ENCODE results near the gene EIF2S1. TPM values are rescaled to one million over a fixed set of nuclear protein-coding genes. Genes with fewer than 3 reads are reported as not detected.

Gene EIF2S1
- polyA plus RNA-seq, 1 donor from 2014 or later, result 108 TPM

DNA sequence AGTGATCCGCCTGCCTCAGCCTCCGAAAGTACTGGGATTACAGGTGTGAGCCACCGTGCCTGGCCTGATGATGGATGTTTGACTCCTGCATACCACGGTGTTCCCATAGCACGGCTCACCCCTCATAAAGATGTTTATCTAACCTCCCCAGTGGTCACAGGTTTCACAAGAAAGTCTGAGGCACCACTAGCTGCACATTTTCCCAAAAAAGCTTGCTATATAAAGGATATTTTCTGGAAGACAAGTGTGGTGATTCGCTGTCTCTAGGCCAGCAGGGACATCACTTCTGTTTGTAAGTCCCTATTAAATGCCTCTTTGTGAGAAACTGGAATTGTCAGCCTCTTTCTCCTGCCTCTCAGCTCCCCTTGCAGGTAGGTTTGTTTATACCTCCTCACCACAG, 33.6 kb downstream of the EIF2S1 start:
- no peaks in the 10 kb centered on the region for H4K20me1 ChIP-seq (ENCODE audit: insufficient read depth)
- no peaks in the 10 kb centered on the region for H3K36me3 ChIP-seq (ENCODE audit: insufficient read depth, low read length)
- TF ChIP-seq, protein P1, sequence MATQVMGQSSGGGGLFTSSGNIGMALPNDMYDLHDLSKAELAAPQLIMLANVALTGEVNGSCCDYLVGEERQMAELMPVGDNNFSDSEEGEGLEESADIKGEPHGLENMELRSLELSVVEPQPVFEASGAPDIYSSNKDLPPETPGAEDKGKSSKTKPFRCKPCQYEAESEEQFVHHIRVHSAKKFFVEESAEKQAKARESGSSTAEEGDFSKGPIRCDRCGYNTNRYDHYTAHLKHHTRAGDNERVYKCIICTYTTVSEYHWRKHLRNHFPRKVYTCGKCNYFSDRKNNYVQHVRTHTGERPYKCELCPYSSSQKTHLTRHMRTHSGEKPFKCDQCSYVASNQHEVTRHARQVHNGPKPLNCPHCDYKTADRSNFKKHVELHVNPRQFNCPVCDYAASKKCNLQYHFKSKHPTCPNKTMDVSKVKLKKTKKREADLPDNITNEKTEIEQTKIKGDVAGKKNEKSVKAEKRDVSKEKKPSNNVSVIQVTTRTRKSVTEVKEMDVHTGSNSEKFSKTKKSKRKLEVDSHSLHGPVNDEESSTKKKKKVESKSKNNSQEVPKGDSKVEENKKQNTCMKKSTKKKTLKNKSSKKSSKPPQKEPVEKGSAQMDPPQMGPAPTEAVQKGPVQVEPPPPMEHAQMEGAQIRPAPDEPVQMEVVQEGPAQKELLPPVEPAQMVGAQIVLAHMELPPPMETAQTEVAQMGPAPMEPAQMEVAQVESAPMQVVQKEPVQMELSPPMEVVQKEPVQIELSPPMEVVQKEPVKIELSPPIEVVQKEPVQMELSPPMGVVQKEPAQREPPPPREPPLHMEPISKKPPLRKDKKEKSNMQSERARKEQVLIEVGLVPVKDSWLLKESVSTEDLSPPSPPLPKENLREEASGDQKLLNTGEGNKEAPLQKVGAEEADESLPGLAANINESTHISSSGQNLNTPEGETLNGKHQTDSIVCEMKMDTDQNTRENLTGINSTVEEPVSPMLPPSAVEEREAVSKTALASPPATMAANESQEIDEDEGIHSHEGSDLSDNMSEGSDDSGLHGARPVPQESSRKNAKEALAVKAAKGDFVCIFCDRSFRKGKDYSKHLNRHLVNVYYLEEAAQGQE (IDR thresholded peaks at IDR 0.05; ENCODE audit: borderline replicate concordance), result no peak
- TF ChIP-seq EZH2 (IDR thresholded peaks at IDR 0.05; ENCODE audit: borderline replicate concordance, insufficient read depth, low read length, poor library complexity, severe bottlenecking), result no peak
- TF ChIP-seq, protein P2, sequence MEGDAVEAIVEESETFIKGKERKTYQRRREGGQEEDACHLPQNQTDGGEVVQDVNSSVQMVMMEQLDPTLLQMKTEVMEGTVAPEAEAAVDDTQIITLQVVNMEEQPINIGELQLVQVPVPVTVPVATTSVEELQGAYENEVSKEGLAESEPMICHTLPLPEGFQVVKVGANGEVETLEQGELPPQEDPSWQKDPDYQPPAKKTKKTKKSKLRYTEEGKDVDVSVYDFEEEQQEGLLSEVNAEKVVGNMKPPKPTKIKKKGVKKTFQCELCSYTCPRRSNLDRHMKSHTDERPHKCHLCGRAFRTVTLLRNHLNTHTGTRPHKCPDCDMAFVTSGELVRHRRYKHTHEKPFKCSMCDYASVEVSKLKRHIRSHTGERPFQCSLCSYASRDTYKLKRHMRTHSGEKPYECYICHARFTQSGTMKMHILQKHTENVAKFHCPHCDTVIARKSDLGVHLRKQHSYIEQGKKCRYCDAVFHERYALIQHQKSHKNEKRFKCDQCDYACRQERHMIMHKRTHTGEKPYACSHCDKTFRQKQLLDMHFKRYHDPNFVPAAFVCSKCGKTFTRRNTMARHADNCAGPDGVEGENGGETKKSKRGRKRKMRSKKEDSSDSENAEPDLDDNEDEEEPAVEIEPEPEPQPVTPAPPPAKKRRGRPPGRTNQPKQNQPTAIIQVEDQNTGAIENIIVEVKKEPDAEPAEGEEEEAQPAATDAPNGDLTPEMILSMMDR (IDR thresholded peaks at IDR 0.05; ENCODE audit: poor library complexity, severe bottlenecking), result no peak
- TF ChIP-seq TAF1 (IDR thresholded peaks at IDR 0.05; ENCODE audit: low read depth), result no peak
- no peak for TF ChIP-seq RAD21 (conservative IDR thresholded peaks at IDR 0.05)
- no peak for TF ChIP-seq SMC3 (conservative IDR thresholded peaks at IDR 0.05; ENCODE audit: poor library complexity)
- TF ChIP-seq MXI1 (conservative IDR thresholded peaks at IDR 0.05; ENCODE audit: poor library complexity, severe bottlenecking), result no peak
- TF ChIP-seq POLR2AphosphoS5 (IDR thresholded peaks at IDR 0.05), result no peak
- TF ChIP-seq EP300 (conservative IDR thresholded peaks at IDR 0.05; ENCODE audit: poor library complexity, severe bottlenecking), result no peak
- H3K4me3 ChIP-seq (ENCODE audit: low read length), result no peak overlapping the region
- H3K9me3 ChIP-seq (ENCODE audit: low read length), result no peaks in the 10 kb centered on the region
- H3K9ac ChIP-seq (ENCODE audit: low read length), result no peak overlapping the region
- no peak overlapping the region for H2AFZ ChIP-seq (ENCODE audit: low read depth, low read length)
- H3K9me2 ChIP-seq (ENCODE audit: insufficient read depth, low read length), result no peaks in the 10 kb centered on the region
- H3K27ac ChIP-seq (ENCODE audit: low read length), result no peak overlapping the region
- no peaks in the 10 kb centered on the region for H3F3A ChIP-seq (ENCODE audit: insufficient read depth, low read length, poor library complexity, severe bottlenecking)
- H3K79me2 ChIP-seq (replicated peaks; ENCODE audit: insufficient read depth, low read length), result no peaks in the 10 kb centered on the region
- H3K27me3 ChIP-seq (ENCODE audit: insufficient read depth, low read depth, low read length), result no peaks in the 10 kb centered on the region
- H3K4me2 ChIP-seq (ENCODE audit: low read length), result no peak overlapping the region

DNA sequence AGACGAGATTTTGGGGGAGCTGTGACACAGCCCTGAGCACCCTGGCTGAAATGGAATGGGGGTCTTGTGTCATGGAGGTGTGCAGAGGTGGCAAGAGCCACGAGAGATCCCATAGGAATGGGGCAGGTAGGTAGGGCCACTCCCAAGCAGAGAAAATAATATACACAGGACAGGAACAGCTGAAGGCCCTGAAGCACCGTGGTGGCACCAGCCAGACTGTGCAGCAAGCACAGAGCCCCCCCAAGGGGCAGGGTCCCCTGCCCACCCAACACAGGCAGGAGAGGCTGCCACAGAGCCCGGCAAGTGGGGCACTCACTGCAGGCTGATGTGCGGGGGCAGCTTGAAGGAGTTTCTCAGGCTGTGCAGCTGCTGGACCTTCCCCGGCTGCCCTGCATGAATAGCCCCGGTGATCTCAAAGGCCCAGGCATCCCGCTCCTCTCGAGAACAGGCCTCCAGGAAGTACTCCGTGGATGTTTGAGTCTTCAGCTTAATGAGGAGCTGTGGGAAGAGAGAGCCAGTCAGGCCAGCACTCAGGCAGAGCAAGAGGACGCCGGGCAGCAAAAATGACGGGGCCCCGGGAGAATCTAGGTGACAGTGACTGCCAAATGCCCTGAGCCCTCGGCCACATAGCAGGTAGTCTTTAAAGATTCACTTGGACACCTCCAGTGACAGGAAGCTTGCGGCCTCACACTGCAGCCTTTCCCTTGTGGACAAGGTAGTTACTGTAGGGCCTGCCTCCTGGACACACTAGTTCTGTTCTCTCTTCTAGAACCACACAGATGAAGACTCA, 35.2 kb downstream of the EIF2S1 start:
- Histone ChIP-seq H3K4me3 (ENCODE audit: low read length) (no peak overlapping the region), H3K9me3 (ENCODE audit: low read length) (no peaks in the 10 kb centered on the region), H3K9ac (ENCODE audit: low read length) (no peak overlapping the region), H3K9me2 (ENCODE audit: insufficient read depth, low read length) (no peaks in the 10 kb centered on the region), H3K4me2 (ENCODE audit: low read length) (no peak overlapping the region), H3K36me3 (ENCODE audit: insufficient read depth, low read length) (no peaks in the 10 kb centered on the region), H4K20me1 (ENCODE audit: insufficient read depth) (no peaks in the 10 kb centered on the region), H3K79me2 (replicated peaks; ENCODE audit: insufficient read depth, low read length) (no peaks in the 10 kb centered on the region), H2AFZ (ENCODE audit: low read depth, low read length) (no peak overlapping the region), H3F3A (ENCODE audit: insufficient read depth, low read length, poor library complexity, severe bottlenecking) (no peaks in the 10 kb centered on the region), H3K27me3 (ENCODE audit: insufficient read depth, low read depth, low read length) (no peaks in the 10 kb centered on the region), H3K27ac (ENCODE audit: low read length) (no peak overlapping the region)
- TF ChIP-seq, protein P1 (IDR thresholded peaks at IDR 0.05; ENCODE audit: borderline replicate concordance), result no peak
- TF ChIP-seq TAF1 (IDR thresholded peaks at IDR 0.05; ENCODE audit: low read depth) (no peak), EP300 (conservative IDR thresholded peaks at IDR 0.05; ENCODE audit: poor library complexity, severe bottlenecking) (no peak), MXI1 (conservative IDR thresholded peaks at IDR 0.05; ENCODE audit: poor library complexity, severe bottlenecking) (no peak), RAD21 (conservative IDR thresholded peaks at IDR 0.05) (no peak), SMC3 (conservative IDR thresholded peaks at IDR 0.05; ENCODE audit: poor library complexity) (no peak), POLR2AphosphoS5 (IDR thresholded peaks at IDR 0.05) (no peak)
- TF ChIP-seq, protein P2 (IDR thresholded peaks at IDR 0.05; ENCODE audit: poor library complexity, severe bottlenecking), result no peak
